DND-41 (cell line): ENCODE measurements around the gene FGF5.

Experiments
- ATAC-seq: fragments of 200-7000 bp; cut with Tn5 transposase; 3 replicates; pipeline ENCODE4 v1.9.1; 2021; ENCODE audit warnings: low read depth; ENCODE audit not compliant: insufficient read depth
- DNase-seq: peaks from one replicate; pipeline ENCODE4 v3.0.0-alpha.2; 2020
- H2AFZ ChIP-seq: 2 replicates; pipeline ENCODE4 v1.6.0; 2012; ENCODE audit warnings: low read depth, low read length
- H3K27ac ChIP-seq: 2 replicates; pipeline ENCODE4 v1.5.1; 2012; ENCODE audit warnings: low read length, inconsistent platforms
- H3K27me3 ChIP-seq: fragments of 200-600 bp; sonication (generic); 2 replicates; pipeline ENCODE4 v1.6.0; 2012; ENCODE audit warnings: low read length, mild to moderate bottlenecking, inconsistent platforms; ENCODE audit not compliant: insufficient read depth, poor library complexity
- H3K36me3 ChIP-seq: 2 replicates; pipeline ENCODE4 v1.5.1; 2012; ENCODE audit warnings: low read length, inconsistent platforms; ENCODE audit not compliant: insufficient read depth
- H3K4me1 ChIP-seq: 2 replicates; pipeline ENCODE4 v1.5.1; 2012; ENCODE audit warnings: mild to moderate bottlenecking, low read length; ENCODE audit not compliant: insufficient read depth
- H3K4me2 ChIP-seq: 2 replicates; pipeline ENCODE4 v1.6.0; 2012; ENCODE audit warnings: mild to moderate bottlenecking, moderate library complexity, low read length, inconsistent platforms; ENCODE audit not compliant: insufficient read depth
- H3K4me3 ChIP-seq, 2 experiments: fragments of 200-600 bp in 1 of 2; shearing (Covaris generic) in 1 of 2; 2 replicates each; pipeline ENCODE4 v1.5.1; 2012 to 2016; ENCODE audit warnings: inconsistent platforms in 2 of 2, low read length in 2 of 2, mild to moderate bottlenecking in 2 of 2, low read depth in 1 of 2, moderate library complexity in 1 of 2
- H3K79me2 ChIP-seq: 2 replicates; pipeline ENCODE4 v1.6.0; 2012; ENCODE audit warnings: low read length, inconsistent platforms; ENCODE audit not compliant: insufficient read depth
- H3K9ac ChIP-seq: 2 replicates; pipeline ENCODE4 v1.6.0; 2012; ENCODE audit warnings: low read depth, mild to moderate bottlenecking, inconsistent platforms, low read length, moderate library complexity
- H3K9me3 ChIP-seq: 2 replicates; pipeline ENCODE4 v1.5.1; 2012; ENCODE audit warnings: low read length, moderate library complexity, mild to moderate bottlenecking, inconsistent platforms; ENCODE audit not compliant: insufficient read depth, severe bottlenecking
- H4K20me1 ChIP-seq: 2 replicates; pipeline ENCODE4 v1.6.0; 2012; ENCODE audit warnings: low read length; ENCODE audit not compliant: insufficient read depth
- CTCF ChIP-seq: IDR thresholded peaks from 2 replicates; pipeline ENCODE4 v1.5.1; 2012; ENCODE audit warnings: borderline replicate concordance, low read length, moderate library complexity, mild to moderate bottlenecking; ENCODE audit not compliant: poor library complexity, severe bottlenecking; ENCODE audit errors: extremely low read depth
- EZH2 ChIP-seq: IDR thresholded peaks from 3 replicates; pipeline ENCODE4 v1.6.1; 2012; ENCODE audit warnings: borderline replicate concordance, low read depth, mild to moderate bottlenecking, moderate library complexity, low read length, inconsistent platforms; ENCODE audit not compliant: severe bottlenecking

FGF5 gene

DNA sequence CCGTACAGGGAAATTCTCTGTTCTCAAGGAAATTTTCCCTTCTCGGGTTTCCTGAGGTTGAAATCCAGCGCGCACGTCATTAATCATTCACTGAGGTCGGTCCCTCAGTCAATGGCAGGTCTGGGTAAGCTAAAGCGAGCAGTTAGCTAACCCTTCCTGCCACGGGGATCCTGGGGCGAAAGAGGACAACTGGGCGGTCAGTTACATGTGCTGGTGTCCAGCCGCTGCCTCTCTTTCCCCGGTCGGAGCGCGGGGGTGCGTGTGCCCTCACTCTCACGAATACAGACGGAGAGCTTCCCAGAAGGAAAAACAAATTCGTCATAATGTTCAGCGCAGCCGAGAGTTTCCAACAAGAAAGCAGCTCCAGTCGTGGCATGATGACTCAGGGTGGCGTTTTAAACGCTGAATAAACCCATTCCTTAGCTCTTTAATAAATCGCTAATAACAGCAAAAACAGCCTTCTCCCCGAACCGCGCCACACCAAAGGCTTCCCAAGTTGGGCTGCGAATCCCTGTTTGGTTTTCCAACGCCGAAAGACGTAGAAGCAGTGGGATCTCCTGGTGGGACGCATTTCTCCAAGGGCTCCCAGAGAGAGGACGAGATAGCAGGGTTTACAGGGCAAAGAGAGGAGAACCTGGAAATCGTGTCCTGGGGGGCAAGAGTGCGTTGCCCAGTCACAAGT is 752 bp upstream of the FGF5 start:
- Histone ChIP-seq H3K9me3 (no peaks in the 10 kb centered on the region), H3K4me2 (no peak overlapping the region), H3K27me3 (no peaks in the 10 kb centered on the region), H3K9ac (no peak overlapping the region), H3K27ac (no peak overlapping the region), H3K36me3 (no peaks in the 10 kb centered on the region), H3K4me3 (no peak overlapping the region), H3K4me1 (no peaks in the 10 kb centered on the region), H4K20me1 (no peaks in the 10 kb centered on the region), H2AFZ (no peak overlapping the region), H3K79me2 (no peaks in the 10 kb centered on the region)
- TF ChIP-seq EZH2, result no peak
- TF ChIP-seq CTCF, result no peak
- ATAC-seq (no peak), DNase-seq (no peak)

- Histone ChIP-seq H3K9me3 (no peaks in the 10 kb centered on the region), H2AFZ (no peak overlapping the region), H4K20me1 (no peaks in the 10 kb centered on the region), H3K36me3 (no peaks in the 10 kb centered on the region), H3K4me1 (no peaks in the 10 kb centered on the region), H3K9ac (no peak overlapping the region), H3K4me3 (no peak overlapping the region), H3K27me3 (no peaks in the 10 kb centered on the region), H3K79me2 (no peaks in the 10 kb centered on the region), H3K4me2 (no peak overlapping the region), H3K27ac (no peak overlapping the region)
- TF ChIP-seq EZH2 (no peak), CTCF (no peak)
- DNase-seq (no peak), ATAC-seq (no peak)
Measured at GRCh38 chr4:80266902-80267380, 477 bp downstream of the FGF5 start.

- H3K4me3 ChIP-seq, result no peak overlapping the region
- no peaks in the 10 kb centered on the region for H3K9me3 ChIP-seq
- H4K20me1 ChIP-seq, result no peaks in the 10 kb centered on the region
- H3K4me2 ChIP-seq, result no peak overlapping the region
- H3K4me1 ChIP-seq, result no peaks in the 10 kb centered on the region
- H3K79me2 ChIP-seq, result no peaks in the 10 kb centered on the region
- ATAC-seq, result no peak
- no peak overlapping the region for H2AFZ ChIP-seq
- H3K27me3 ChIP-seq, result no peaks in the 10 kb centered on the region
- H3K36me3 ChIP-seq, result no peaks in the 10 kb centered on the region
- DNase-seq, result no peak
- no peak overlapping the region for H3K9ac ChIP-seq
- H3K27ac ChIP-seq, result no peak overlapping the region
- no peak for TF ChIP-seq CTCF
- TF ChIP-seq EZH2, result no peak
Measured at GRCh38 chr4:80268081-80268823, 1.8 kb downstream of the FGF5 start.
